Measurements from ENCODE around the gene GABRD.

Gene GABRD

DNA sequence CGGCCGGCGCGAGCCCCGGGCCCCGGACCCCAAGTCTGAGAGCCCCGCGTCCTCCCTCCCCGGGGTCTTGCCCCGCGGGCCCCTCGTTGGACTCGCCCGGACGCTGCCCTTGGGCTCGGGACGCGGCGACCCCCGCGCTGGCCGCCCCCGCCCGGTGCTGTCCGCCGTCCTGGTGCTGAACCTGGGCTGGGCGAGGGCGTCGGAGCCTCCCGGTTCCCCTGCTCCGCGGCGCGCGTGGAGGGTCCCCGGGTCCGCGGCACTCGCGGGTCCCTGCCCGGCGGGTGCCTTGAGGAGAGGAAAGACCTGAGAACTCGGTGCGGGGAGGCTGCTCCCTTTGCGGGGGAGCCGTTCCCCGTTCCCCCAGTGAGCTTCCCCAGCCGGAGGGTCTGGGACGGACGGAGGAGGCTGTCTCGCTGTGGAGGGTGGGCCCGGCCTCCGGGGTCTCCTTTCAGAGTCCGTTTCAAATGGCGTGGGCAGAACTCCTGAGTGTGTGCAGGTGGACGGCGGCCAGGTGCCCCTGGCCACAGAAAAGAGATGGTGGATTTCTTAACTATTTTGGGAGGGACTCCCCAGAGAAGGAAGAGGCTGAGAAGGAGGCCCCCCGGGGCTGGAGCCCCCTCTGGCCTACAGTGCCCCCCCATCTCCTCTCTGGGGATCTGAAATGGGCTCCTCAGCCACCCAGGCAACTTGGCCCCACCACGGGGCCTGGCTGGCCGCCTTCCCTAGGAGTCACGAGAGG is 595 bp downstream of the GABRD start:
- no peak overlapping the region for H3K4me3 ChIP-seq (ENCODE audit: low read length)
- TF ChIP-seq, protein P1, sequence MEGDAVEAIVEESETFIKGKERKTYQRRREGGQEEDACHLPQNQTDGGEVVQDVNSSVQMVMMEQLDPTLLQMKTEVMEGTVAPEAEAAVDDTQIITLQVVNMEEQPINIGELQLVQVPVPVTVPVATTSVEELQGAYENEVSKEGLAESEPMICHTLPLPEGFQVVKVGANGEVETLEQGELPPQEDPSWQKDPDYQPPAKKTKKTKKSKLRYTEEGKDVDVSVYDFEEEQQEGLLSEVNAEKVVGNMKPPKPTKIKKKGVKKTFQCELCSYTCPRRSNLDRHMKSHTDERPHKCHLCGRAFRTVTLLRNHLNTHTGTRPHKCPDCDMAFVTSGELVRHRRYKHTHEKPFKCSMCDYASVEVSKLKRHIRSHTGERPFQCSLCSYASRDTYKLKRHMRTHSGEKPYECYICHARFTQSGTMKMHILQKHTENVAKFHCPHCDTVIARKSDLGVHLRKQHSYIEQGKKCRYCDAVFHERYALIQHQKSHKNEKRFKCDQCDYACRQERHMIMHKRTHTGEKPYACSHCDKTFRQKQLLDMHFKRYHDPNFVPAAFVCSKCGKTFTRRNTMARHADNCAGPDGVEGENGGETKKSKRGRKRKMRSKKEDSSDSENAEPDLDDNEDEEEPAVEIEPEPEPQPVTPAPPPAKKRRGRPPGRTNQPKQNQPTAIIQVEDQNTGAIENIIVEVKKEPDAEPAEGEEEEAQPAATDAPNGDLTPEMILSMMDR (conservative IDR thresholded peaks at IDR 0.05; ENCODE audit: low read length), result no peak
- DNase-seq (ENCODE audit: low read depth), result no peak

DNA sequence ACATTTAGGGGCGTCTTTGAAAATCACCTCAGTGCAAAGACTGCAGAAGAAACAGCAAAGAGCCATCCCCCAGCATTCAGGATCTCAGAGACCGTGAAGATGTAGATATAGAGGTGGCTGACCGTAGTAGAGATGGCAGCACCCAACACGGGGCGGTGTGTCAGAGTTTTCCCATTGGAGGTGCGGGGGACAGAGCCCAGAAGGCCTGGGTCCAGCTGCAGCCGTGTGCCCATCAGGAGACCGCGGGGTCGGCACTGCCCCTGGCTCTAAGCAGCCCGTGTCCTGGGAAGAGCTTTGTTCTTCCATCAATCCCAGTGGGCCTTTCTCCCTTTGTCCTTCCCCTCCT is 1.1 kb downstream of the GABRD start:
- DNase-seq (ENCODE audit: low read depth), result no peak
- no peak overlapping the region for H3K4me3 ChIP-seq (ENCODE audit: low read length)
- TF ChIP-seq, protein P1 (conservative IDR thresholded peaks at IDR 0.05; ENCODE audit: low read length), result no peak

DNA sequence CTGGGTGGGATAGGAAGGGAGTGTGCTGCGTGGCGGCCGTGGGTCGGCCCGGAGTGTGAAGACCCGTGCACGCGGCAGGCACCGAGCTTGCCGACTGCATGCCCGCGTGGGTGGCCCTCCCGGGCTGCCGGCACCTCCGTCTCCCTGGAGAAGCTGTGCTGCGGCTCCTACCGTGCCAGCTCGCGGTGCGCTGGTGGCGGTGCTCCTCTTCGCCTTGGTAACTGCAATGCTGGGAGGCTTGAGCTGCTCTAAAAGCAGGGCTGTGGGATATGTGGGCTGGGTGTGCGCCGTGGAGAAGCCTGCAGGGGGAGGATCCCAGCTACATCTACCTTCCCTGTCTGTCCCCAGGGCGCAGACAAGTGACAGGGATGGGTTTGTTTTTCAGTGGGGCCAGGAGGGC is 2.4 kb downstream of the GABRD start:
- TF ChIP-seq, protein P1 (conservative IDR thresholded peaks at IDR 0.05; ENCODE audit: low read length), result no peak
- DNase-seq (ENCODE audit: low read depth), result no peak
- H3K4me3 ChIP-seq (ENCODE audit: low read length), result no peak overlapping the region

DNA sequence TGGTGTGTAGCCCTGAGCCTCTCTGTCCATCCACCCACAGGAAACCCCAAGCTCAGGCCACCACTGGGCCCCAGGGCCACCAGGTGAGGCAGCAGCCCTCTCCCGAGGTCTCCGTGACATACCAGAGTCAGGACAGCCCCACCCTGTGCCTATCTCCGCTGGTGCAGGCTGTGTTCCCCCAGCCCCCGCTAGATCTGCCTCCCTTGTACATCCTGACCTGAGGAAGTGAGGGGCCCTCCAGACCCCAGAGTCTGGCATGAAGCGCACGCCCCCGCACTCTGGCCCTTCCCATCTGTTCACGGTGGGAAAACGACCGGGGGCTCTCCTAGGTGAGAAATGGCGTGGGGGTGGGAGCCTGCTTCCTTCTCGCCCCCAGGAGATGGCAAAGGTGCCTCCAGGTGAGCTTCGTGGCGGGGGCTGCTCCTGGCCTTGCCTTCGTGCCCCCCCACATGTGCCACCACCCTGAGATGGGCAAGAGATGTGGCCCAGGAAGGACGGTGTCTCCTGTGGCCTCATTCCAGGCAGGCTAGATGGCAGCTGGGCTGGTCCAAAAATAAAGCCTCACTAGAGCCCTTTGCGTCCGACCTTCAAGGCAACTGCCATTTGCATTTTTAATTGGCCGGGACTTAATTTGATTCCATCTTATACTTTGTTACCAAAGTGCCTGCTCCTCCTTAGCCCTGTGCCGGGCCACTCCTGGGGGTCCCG is 3.1 kb downstream of the GABRD start:
- no peak for DNase-seq (ENCODE audit: low read depth)
- no peak overlapping the region for H3K4me3 ChIP-seq (ENCODE audit: low read length)
- TF ChIP-seq, protein P1 (conservative IDR thresholded peaks at IDR 0.05; ENCODE audit: low read length), result no peak

DNA sequence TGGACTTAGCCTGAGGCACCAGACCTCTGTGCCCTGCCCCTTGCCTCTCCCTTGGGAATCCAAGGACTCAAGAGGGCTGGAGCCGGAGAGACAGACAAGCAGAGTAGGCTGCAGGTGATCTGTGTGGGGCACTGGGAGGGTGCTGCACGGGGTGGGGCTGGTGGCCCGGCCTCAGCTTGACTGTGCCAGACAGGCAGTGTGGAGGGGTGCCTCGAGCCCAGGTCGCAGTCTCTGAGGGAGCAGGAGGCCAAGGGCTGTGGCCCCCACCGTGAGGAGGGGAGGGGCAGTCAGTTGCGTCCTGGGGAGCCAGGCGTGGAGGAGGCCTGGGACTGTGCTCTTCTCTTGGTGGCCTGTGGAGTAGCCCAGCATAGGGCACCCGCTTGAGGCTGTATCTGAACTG is 4.0 kb downstream of the GABRD start:
- TF ChIP-seq, protein P1 (conservative IDR thresholded peaks at IDR 0.05; ENCODE audit: low read length), result no peak
- no peak for DNase-seq (ENCODE audit: low read depth)
- no peak overlapping the region for H3K4me3 ChIP-seq (ENCODE audit: low read length)

DNA sequence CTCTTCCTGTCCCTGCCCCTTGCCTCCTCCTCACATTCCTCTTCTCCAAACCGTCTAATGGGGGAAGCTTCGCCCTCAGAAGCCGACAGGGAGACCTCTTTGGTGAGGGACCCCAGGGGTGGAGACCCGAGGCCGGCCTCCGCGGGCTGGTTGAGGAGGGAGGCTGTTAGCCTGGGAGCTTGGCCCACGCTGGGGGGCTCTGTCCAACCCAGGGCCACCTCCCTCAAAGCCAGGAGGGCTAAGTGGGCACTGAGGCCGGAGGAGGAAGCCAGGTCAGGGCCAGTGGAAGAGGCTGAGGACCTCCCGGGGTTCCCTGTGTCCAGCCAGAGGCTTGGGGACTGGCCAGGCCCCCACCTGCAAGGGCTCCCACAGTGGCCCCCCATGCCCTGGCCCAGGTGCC is 5.3 kb downstream of the GABRD start:
- H3K4me3 ChIP-seq (ENCODE audit: low read length), result no peak overlapping the region
- DNase-seq (ENCODE audit: low read depth), result no peak
- TF ChIP-seq, protein P1 (conservative IDR thresholded peaks at IDR 0.05; ENCODE audit: low read length), result no peak

DNA sequence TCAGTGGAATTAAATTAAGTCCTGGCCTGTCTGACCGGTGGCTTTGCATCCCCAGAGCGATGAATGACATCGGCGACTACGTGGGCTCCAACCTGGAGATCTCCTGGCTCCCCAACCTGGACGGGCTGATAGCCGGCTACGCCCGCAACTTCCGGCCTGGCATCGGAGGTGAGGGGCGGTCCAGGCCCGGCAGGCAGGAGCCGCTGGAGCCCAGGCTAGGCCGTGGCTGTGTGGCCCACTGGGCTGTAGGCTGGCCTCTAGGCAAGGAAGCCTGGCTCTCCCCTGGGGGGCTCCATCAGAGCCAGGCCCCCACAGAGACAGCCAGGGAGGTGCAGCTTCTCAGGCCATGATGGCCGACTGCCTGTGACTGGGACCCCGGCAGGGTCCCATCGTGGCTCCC is 5.7 kb downstream of the GABRD start:
- no peak overlapping the region for H3K4me3 ChIP-seq (ENCODE audit: low read length)
- DNase-seq (ENCODE audit: low read depth), result no peak
- TF ChIP-seq, protein P1 (conservative IDR thresholded peaks at IDR 0.05; ENCODE audit: low read length), result no peak
